ENCODE measurements around the gene TSEN34. TPM values are rescaled to one million over a fixed set of nuclear protein-coding genes. Genes with fewer than 3 reads are reported as not detected.

Gene TSEN34
- total and polyA plus RNA-seq, 2 experiments from 2014 or later, result 36.6 to 53.4 TPM

DNA sequence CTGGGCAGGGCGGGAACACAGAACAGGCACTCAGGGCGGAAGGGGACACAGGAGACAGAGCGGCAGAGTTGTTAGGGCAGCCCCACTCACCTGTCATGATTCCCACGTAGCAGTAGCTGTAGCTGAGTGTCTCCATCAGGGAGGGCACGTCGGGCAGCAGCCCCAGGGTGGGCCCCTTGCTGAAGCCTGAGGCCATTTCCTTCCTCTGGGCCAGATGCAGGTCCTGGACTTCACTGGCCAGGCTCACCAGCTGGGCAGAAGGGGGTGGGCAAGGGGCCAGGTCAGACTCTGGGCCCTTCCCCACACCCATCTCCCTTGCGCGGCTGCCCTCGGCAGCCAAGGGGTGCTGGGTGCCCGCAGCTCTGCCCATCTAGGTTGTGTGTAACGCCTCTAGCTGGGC is 7.7 kb upstream of the TSEN34 start:
- no peak overlapping the region for H3K4me2 ChIP-seq
- no peaks in the 10 kb centered on the region for H3K27me3 ChIP-seq (ENCODE audit: insufficient read depth)
- no peak overlapping the region for H3K4me3 Mint-ChIP-seq
- no peaks in the 10 kb centered on the region for H3K9me2 ChIP-seq (ENCODE audit: insufficient read depth)
- H2AFZ ChIP-seq, result no peak overlapping the region
- H3K36me3 ChIP-seq (ENCODE audit: insufficient read depth), result no peaks in the 10 kb centered on the region; the same call in 1 of the 2 replicates
- H3K27ac ChIP-seq (ENCODE audit: low read depth), result no peak overlapping the region
- no peak for ATAC-seq
- no peaks in the 10 kb centered on the region; the same call in 2 of the 3 replicates for H3K9me3 Mint-ChIP-seq
- H3K27me3 Mint-ChIP-seq (ENCODE audit: insufficient read depth, low read depth, poor library complexity), result peaks cover 12% of the 10 kb centered on the region
- no peak overlapping the region for H3K27ac Mint-ChIP-seq
- no peak overlapping the region for H3K4me3 ChIP-seq
- no peak for DNase-seq (ENCODE audit: low spot score)
- peaks cover 17% of the 10 kb centered on the region for H4K20me1 ChIP-seq (replicated peaks; ENCODE audit: insufficient read depth)
- TF ChIP-seq EZH2 (IDR thresholded peaks at IDR 0.05; ENCODE audit: low read depth, unreplicated experiment) (no peak), NANOG (IDR thresholded peaks at IDR 0.05; ENCODE audit: borderline replicate concordance) (no peak)
- TF ChIP-seq, protein P1, sequence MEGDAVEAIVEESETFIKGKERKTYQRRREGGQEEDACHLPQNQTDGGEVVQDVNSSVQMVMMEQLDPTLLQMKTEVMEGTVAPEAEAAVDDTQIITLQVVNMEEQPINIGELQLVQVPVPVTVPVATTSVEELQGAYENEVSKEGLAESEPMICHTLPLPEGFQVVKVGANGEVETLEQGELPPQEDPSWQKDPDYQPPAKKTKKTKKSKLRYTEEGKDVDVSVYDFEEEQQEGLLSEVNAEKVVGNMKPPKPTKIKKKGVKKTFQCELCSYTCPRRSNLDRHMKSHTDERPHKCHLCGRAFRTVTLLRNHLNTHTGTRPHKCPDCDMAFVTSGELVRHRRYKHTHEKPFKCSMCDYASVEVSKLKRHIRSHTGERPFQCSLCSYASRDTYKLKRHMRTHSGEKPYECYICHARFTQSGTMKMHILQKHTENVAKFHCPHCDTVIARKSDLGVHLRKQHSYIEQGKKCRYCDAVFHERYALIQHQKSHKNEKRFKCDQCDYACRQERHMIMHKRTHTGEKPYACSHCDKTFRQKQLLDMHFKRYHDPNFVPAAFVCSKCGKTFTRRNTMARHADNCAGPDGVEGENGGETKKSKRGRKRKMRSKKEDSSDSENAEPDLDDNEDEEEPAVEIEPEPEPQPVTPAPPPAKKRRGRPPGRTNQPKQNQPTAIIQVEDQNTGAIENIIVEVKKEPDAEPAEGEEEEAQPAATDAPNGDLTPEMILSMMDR (conservative IDR thresholded peaks at IDR 0.05; ENCODE audit: low read depth in 2 of 2), result no peak
- TF ChIP-seq, protein P2, sequence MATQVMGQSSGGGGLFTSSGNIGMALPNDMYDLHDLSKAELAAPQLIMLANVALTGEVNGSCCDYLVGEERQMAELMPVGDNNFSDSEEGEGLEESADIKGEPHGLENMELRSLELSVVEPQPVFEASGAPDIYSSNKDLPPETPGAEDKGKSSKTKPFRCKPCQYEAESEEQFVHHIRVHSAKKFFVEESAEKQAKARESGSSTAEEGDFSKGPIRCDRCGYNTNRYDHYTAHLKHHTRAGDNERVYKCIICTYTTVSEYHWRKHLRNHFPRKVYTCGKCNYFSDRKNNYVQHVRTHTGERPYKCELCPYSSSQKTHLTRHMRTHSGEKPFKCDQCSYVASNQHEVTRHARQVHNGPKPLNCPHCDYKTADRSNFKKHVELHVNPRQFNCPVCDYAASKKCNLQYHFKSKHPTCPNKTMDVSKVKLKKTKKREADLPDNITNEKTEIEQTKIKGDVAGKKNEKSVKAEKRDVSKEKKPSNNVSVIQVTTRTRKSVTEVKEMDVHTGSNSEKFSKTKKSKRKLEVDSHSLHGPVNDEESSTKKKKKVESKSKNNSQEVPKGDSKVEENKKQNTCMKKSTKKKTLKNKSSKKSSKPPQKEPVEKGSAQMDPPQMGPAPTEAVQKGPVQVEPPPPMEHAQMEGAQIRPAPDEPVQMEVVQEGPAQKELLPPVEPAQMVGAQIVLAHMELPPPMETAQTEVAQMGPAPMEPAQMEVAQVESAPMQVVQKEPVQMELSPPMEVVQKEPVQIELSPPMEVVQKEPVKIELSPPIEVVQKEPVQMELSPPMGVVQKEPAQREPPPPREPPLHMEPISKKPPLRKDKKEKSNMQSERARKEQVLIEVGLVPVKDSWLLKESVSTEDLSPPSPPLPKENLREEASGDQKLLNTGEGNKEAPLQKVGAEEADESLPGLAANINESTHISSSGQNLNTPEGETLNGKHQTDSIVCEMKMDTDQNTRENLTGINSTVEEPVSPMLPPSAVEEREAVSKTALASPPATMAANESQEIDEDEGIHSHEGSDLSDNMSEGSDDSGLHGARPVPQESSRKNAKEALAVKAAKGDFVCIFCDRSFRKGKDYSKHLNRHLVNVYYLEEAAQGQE (IDR thresholded peaks at IDR 0.05; ENCODE audit: unreplicated experiment), result no peak
- H3K4me1 ChIP-seq (ENCODE audit: insufficient read depth), result no peaks in the 10 kb centered on the region; the same call in 1 of the 2 replicates
- peaks cover 22% of the 10 kb centered on the region for H3K4me1 Mint-ChIP-seq
- peaks cover 38% of the 10 kb centered on the region for H3K36me3 Mint-ChIP-seq (ENCODE audit: low read depth)
- peaks cover 7% of the 10 kb centered on the region for H3F3A ChIP-seq (replicated peaks; ENCODE audit: low read depth)
- H3K79me2 ChIP-seq (replicated peaks; ENCODE audit: insufficient read depth), result peaks cover 21% of the 10 kb centered on the region

DNA sequence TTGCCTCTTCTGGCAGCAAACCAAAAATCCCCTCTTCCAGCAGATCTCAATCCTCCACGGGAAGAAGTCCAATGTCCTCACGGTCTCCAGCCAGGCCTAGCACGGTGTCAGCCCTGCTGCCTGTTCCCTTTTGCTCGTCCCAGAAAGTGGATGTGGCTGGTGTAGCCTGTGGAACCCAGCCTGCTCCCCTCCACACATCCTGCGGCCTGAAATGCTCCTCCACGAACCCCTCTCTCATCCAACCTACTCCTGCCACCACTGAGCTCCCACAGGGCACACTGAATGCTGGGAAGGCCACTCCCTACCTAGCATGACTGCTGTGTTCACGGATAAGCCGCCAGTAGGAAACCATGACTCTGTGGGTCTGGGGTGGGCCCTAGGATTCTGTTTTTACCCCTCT is 4.8 kb upstream of the TSEN34 start:
- peaks cover 32% of the 10 kb centered on the region for H3K36me3 Mint-ChIP-seq (ENCODE audit: low read depth)
- peaks cover 25% of the 10 kb centered on the region for H3K79me2 ChIP-seq (replicated peaks; ENCODE audit: insufficient read depth)
- TF ChIP-seq, protein P3, sequence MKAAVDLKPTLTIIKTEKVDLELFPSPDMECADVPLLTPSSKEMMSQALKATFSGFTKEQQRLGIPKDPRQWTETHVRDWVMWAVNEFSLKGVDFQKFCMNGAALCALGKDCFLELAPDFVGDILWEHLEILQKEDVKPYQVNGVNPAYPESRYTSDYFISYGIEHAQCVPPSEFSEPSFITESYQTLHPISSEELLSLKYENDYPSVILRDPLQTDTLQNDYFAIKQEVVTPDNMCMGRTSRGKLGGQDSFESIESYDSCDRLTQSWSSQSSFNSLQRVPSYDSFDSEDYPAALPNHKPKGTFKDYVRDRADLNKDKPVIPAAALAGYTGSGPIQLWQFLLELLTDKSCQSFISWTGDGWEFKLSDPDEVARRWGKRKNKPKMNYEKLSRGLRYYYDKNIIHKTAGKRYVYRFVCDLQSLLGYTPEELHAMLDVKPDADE (IDR thresholded peaks at IDR 0.05), result no peak
- TF ChIP-seq ZNF114 (CRISPR knock-in tag; IDR thresholded peaks at IDR 0.05), result no peak
- TF ChIP-seq EZH2 (IDR thresholded peaks at IDR 0.05; ENCODE audit: low read depth, unreplicated experiment), result no peak
- TF ChIP-seq EZH2phosphoT487 (IDR thresholded peaks at IDR 0.05; ENCODE audit: unreplicated experiment), result no peak
- TF ChIP-seq, protein P2 (IDR thresholded peaks at IDR 0.05; ENCODE audit: unreplicated experiment), result no peak
- TF ChIP-seq NANOG (IDR thresholded peaks at IDR 0.05; ENCODE audit: borderline replicate concordance), result no peak

More for the DNA sequence above, 4.8 kb upstream of the TSEN34 start:
- Histone ChIP-seq H3K9me2 (ENCODE audit: insufficient read depth) (no peaks in the 10 kb centered on the region), H3K27me3 (ENCODE audit: insufficient read depth) (no peaks in the 10 kb centered on the region), H3K4me3 (no peak overlapping the region), H3K4me1 (ENCODE audit: insufficient read depth) (no peaks in the 10 kb centered on the region; the same call in 1 of the 2 replicates), H3K27ac (ENCODE audit: low read depth) (no peak overlapping the region), H2AFZ (no peak overlapping the region), H3K36me3 (ENCODE audit: insufficient read depth) (no peaks in the 10 kb centered on the region; the same call in 1 of the 2 replicates), H3F3A (replicated peaks; ENCODE audit: low read depth) (peaks cover 1% of the 10 kb centered on the region; the same call in 1 of the 2 replicates), H4K20me1 (replicated peaks; ENCODE audit: insufficient read depth) (peaks cover 9% of the 10 kb centered on the region), H3K4me2 (no peak overlapping the region)
- no peak for DNase-seq (ENCODE audit: low spot score)
- Mint-ChIP-seq H3K27ac (no peak overlapping the region), H3K4me3 (no peak overlapping the region; the same call in 2 of the 3 replicates), H3K4me1 (peaks cover 12% of the 10 kb centered on the region), H3K9me3 (no peaks in the 10 kb centered on the region; the same call in 2 of the 3 replicates), H3K27me3 (ENCODE audit: insufficient read depth, low read depth, poor library complexity) (peaks cover 17% of the 10 kb centered on the region)
- ATAC-seq, result no peak

Measured in GM23338 (cell line).